PFSK-1 (cell line): ENCODE results near the gene FUT8.

ENCODE experiments used
- FOXP2 ChIP-seq: optimal IDR thresholded peaks from 2 replicates; pipeline ENCODE3; 2011; ENCODE audit warnings: borderline replicate concordance, control low read depth, inconsistent platforms; ENCODE audit not compliant: insufficient read depth; ENCODE audit errors: extremely low read length, extremely low read depth
- POLR2AphosphoS5 ChIP-seq: IDR thresholded peaks from 2 replicates; pipeline ENCODE4 v1.6.1; 2012; ENCODE audit warnings: low read depth, mild to moderate bottlenecking, control low read depth, low read length, moderate library complexity
- REST ChIP-seq, 2 experiments: IDR thresholded peaks; 2 replicates each; pipeline versions ENCODE4 v1.6.1 to v1.8.0; 2011 to 2012; ENCODE audit warnings: low read depth in 2 of 2, low read length in 2 of 2, control low read depth in 1 of 2, inconsistent platforms in 1 of 2, mild to moderate bottlenecking in 1 of 2, moderate library complexity in 1 of 2; ENCODE audit not compliant: insufficient read depth in 1 of 2
- SIN3A ChIP-seq: IDR thresholded peaks from 2 replicates; pipeline ENCODE4 v1.6.1; 2012; ENCODE audit warnings: mild to moderate bottlenecking, low read length, moderate library complexity, borderline replicate concordance; ENCODE audit not compliant: insufficient read depth
- TAF1 ChIP-seq: IDR thresholded peaks from 2 replicates; pipeline ENCODE4 v1.6.1; 2012; ENCODE audit warnings: low read length, control low read depth, borderline replicate concordance; ENCODE audit not compliant: insufficient read depth

FUT8 gene

GRCh38 chr14:65575389-65575788 lies 162.9 kb downstream of the FUT8 start:
- TF ChIP-seq FOXP2 = no peak
- no peak for TF ChIP-seq REST (IDR thresholded peaks at IDR 0.05; ENCODE audit: insufficient read depth in 1 of 2, low read depth in 2 of 2, low read length in 2 of 2)
- TF ChIP-seq POLR2AphosphoS5 = no peak
- TF ChIP-seq TAF1 = no peak
- TF ChIP-seq SIN3A = no peak

- TF ChIP-seq FOXP2 = no peak
- no peak for TF ChIP-seq SIN3A
- no peak for TF ChIP-seq POLR2AphosphoS5
- no peak for TF ChIP-seq REST (IDR thresholded peaks at IDR 0.05; ENCODE audit: insufficient read depth in 1 of 2, low read depth in 2 of 2, low read length in 2 of 2)
- no peak for TF ChIP-seq TAF1
These were observed 168.4 kb downstream of the FUT8 start for GRCh38 chr14:65580973-65581372.

- TF ChIP-seq SIN3A = no peak
- no peak for TF ChIP-seq TAF1
- no peak for TF ChIP-seq REST (IDR thresholded peaks at IDR 0.05; ENCODE audit: insufficient read depth in 1 of 2, low read depth in 2 of 2, low read length in 2 of 2)
- no peak for TF ChIP-seq POLR2AphosphoS5
- TF ChIP-seq FOXP2 = no peak
These were observed 168.8 kb downstream of the FUT8 start for GRCh38 chr14:65581378-65581777.

- TF ChIP-seq POLR2AphosphoS5 = no peak
- TF ChIP-seq SIN3A = no peak
- no peak for TF ChIP-seq TAF1
- no peak for TF ChIP-seq FOXP2
- TF ChIP-seq REST (IDR thresholded peaks at IDR 0.05; ENCODE audit: insufficient read depth in 1 of 2, low read depth in 2 of 2, low read length in 2 of 2) = no peak
These were observed 169.3 kb downstream of the FUT8 start for GRCh38 chr14:65581799-65582198.

GRCh38 chr14:65585216-65585615 lies 172.7 kb downstream of the FUT8 start:
- TF ChIP-seq POLR2AphosphoS5 = no peak
- no peak for TF ChIP-seq SIN3A
- TF ChIP-seq FOXP2 = no peak
- TF ChIP-seq REST (IDR thresholded peaks at IDR 0.05; ENCODE audit: insufficient read depth in 1 of 2, low read depth in 2 of 2, low read length in 2 of 2) = no peak
- TF ChIP-seq TAF1 = no peak
